ENCODE measurements around the gene INSC.

Gene INSC

DNA sequence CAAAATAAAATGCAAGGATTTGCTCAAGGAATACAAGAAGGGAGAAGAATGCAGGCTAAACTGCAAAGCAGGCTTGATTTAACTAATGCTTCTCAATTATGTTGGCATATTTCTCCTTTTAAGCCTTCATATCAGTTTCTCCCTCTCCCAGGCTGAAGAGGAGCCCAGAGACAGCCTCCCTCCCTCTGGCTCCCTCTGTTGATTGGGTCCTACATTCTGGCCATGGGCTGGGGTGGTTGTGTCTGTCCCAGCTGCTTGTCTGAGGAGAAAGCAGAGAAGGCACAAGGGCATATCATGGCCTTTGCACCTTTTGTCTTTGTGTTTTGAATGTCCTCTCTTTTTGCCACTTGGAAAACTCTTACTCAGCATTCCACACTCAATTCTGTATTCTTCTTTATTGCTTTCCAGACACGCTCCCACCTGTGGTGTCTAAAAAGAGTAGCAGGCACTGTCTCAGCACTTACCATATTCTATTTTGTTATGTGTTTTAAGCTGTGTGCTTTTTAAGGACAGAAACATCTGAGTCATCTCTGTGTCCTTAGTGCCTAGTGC lies 77.4 kb downstream of the INSC start:
- DNase-seq = no peak

DNA sequence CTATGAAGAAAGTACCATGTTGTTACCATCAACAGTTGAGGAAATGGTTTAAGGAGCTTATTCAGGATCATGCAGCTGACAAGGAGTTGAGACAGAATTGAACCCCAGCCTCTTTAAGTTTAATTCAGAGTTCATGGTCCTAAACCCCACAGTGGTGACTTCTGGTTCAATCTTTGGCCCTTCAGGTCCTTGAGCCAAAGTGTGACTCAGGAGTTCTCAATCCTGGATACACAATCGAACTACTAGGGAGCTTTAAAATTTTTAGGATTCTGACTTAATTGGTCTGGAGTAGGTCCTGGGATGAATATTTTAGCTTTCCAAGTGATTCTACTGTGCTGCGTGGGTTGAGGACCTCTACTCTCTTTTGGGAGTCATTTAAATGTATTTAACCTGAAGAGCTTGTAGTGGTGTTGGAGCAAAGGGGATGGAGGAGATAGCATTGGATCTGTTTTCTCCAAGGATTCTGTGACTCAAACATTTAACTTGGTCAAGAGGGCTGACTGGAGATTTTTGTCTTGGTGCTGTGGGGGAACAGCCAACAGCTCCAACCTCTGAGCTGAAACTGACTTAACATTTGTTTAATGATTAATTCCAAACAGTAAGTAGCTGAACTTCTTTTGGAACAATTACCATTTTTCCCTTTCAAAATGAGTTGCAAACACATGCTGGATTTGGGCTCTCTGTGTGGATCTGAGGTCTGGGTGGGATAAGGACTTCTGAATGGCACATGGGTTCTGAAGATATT lies 80.1 kb downstream of the INSC start:
- DNase-seq = no peak

DNA sequence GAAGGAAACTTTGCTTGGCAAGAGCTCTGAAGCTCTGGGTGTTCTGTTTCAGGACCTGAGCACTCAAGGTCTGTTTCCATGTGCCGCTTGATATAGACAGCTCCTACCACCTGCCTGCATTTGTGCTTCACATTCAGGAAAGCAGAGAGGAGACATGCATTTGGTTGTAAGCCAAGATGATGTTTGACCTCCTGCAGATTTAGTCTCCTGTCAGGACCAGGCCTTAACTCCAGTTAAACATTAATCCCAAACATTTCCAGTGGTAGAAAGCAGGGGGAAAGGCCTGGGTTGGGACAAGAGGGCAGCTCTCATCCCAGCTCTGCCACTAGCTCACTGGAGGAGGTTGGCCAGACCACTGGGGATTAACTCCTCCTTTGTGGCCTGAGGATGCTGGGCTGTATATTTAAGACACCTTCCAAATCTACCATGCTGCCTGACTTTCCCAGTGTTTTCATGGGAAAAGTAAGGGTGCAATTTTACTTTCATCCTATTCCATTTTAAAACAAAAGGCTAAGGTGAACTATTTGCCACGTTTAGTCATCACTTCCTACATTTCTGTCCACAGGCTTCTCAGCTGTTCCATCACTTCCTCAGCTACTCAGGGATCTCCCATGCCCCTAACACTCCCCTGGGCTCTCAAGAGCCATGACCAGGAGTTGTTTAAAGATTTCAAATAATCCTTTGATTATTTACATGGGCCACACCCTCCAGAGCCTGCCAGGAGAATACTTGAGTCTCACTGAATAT lies 80.9 kb downstream of the INSC start:
- peak in 1 of 2 experiments; percentile 2 for DNase-seq

DNA sequence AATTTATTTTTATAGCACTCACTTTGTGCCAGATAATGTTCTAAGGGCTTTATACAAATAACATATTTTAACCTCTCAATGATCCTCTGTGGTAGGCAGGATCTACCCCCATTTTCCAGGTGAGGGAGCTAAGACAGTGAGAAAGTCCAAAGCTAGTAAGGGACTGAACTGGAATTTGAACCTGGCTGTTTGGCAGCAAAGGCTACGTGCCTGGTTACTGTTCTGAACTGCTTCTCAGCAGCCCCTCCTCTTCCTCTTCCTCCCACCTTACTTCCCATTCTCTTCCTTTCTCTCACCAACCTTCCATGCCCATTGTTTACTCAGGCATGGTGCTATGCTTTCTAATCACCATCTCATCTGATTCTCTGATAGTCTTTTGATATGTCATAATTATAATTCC lies 82.0 kb downstream of the INSC start:
- DNase-seq = no peak

DNA sequence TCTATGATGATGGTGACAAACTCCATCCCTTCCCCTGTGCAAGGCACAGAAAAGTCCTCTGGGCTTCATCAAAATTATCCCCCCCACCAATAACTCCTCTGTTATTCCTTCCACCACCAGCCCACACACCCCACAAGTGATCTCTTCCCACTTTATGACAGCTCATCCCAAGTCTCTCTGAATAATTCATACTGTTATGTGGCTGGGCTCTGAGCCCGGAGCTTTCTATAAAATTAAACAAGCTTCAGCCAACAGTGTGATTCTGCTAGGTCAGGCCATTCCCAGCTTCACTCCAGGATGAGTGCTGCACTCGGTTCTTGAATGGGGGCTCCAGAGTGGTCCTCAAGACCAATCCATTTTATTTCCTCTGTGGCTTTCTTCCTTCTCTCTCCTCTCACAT lies 83.0 kb downstream of the INSC start:
- DNase-seq = no peak

DNA sequence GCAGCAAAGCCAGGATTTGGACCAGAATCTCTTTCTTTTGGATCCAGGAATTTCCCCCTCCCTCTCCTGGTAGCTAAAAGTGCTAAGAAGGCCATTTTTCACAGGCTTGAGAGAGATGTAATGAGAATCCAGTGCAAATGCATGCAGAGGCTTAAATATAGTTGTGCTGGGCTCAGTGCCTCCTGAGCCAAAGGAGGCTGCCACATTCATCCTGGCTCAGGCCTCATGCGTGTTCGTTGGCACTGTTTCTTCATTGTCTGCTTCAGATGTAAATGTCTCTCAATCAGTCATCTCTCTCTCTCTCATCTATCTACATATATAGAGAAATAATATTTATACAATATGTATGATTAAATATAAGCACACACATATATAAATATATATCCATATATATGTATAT lies 83.6 kb downstream of the INSC start:
- no peak for DNase-seq

DNA sequence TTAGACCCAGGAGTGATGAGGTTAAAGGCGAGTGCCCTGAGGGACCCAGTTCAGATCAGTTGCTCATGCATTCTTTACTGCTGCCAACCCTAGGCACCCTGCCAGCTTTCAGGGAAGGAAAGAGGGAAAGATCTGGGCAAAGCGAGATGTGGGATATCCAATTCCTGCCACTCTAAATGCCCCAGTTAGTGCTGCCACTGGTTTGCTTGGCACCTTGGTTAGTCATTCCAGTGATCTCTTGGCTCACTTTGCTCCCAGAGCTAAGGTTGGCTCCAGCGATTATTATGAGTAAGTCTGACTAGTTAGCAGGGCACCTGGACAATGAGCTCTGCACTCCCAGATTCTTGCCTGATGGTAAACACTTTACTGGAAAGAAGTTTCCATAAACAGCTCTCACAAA lies 85.0 kb downstream of the INSC start:
- DNase-seq = no peak

DNA sequence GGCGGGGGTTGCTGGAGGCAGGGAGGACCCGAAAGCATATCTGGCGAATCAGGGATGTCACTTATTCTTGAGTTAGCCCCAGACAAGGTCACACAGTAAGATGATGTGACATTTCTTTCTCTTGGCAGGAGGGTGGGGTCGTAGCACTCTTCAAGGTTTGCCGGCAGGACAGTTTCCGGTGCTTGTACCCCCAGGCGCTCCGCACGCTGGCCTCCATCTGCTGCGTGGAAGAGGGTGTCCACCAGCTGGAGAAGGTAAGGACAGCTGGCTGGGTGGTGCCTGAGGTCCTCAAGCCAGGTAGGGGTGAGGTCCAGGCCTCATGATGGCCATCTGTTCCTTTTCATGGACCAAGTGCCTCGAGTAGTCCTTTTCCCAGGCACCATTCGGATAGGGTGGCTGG lies 86.0 kb downstream of the INSC start:
- DNase-seq = no peak

DNA sequence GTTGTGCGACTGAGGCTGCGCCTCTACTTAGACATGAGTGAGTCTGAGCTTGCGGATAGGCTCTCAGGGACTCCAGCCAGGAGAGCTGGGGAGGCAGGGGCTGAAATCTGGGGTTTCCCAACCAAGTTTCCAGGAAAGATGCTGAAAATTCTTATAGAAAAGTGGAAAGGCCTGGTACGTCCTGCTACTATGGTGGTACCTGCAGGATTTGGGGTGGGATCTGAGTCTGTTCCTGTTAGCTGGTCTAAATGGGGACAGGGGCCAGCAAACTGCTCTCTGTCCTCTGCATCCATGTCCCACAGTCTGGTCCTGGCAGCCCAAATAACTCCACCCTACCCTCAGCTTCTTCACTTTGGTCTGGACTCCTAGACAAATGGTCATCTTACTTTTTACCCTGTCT lies 86.9 kb downstream of the INSC start:
- DNase-seq = no peak

DNA sequence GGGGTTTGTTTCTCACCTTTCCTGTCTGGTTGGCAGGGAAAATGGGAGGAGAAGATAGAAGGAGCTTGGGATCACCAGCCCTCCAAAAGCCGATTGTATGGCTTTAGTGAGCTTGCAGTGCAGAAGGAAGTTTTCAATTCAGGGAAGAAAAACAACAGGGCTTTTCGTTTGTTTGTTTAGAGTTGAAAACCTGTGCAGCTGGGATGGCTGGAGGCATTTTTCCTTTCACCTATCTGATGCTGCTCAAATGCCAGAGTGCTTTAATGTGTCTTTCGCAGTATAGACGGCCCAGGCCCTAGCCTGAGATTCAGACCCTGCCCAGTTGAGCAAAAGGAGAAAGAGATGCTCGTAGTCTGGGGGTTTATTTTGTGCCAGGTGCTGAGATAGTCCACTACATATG lies 87.9 kb downstream of the INSC start:
- no peak for DNase-seq

DNA sequence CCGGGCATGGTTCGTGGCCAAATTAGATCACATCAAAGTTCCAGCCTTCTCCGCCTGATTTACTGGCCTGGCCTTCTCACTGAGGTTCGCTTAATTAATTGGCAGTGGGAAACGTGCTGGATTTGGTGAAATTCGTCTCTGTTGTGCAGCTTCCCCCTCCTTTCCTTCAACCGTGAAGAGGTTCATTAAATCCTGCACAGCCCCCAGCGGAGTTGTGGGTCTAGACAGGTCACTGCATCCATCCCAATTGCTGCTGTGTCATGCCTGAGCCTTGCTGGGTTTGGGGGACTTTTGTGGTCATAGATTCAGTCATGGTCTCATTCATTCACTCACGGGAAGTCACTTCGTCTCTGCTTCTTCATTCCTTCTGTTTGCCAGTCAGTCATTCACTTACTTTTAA lies 90.0 kb downstream of the INSC start:
- DNase-seq = no peak

DNA sequence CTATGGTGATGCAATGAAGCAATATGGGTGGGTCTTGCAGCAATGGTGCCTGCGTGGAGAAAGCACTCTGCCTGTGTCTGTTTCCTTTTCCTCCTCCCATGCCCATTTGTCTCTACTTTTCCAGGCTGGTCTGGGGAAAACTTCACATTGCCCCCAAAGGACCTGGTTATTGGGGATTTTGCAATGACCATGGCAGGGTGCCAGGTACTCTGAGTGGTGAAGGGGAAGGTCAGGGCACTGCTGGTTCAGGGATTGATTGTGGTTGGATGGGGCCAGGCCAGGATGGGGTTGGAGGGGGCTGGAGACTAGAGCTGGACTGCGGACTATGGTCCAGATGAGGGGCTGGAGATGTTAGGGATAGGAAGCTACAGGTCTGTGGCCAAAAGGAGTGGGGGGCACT lies 92.1 kb downstream of the INSC start:
- DNase-seq = no peak

DNA sequence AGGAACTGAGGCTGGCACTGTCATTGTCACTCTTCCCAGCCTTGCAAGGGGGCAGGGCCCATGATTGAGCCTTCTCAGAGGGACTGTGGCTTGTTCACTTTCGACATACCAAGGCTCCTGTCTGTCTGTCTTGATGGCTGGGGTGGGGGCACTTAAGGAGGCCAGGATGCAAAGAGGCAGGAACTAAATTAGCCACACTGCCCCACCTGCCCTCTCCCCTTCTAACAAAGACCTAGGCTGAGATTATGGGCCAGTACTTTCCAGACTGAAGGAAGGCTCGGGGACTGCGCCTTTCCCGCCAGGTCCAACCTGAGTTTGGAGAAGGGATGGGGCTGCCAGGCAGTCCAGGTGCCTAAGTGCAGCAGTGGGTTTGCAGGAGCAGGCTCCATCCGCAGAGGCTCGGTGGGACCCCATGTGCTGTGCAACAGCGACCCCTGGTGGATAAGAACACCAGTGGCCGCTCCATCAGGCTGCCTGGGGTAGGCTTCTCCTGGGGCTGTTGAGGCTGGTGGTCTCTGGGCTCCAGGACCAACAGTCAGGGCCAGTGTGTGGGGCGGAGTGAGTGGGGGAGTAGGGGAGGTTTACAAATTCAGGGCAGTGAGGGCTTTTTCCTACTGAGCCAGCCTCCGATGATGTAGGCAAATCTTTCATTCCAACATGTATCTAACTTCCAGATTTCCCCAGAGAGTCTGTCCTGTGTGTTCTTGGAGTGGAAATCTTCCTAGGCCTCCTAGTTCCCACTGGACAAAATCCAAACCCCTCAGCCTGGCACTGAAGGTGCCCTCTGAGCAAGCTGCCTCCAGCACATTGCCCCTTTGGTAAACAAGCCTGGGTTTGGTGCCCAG lies 93.9 kb downstream of the INSC start:
- peak; percentile 64 to 66 for DNase-seq

DNA sequence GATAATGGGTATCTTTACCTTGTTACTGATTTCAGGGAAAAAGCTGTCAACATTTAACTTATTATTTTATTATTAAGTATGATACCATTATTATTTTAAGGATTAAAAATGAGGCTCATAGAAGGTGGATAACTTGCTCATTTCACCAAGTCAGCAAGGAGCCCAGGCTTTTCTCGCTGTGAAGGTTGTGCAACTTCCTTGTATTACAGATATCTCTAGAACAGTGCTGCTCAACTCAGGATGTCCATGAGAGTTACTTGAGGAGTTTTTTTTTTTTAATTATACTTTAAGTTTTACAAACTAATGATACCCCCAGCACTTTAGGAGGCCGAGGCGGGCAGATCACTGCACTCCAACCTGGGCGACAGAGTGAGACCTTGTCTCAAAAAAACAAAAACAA lies 98.2 kb downstream of the INSC start:
- no peak for DNase-seq

DNA sequence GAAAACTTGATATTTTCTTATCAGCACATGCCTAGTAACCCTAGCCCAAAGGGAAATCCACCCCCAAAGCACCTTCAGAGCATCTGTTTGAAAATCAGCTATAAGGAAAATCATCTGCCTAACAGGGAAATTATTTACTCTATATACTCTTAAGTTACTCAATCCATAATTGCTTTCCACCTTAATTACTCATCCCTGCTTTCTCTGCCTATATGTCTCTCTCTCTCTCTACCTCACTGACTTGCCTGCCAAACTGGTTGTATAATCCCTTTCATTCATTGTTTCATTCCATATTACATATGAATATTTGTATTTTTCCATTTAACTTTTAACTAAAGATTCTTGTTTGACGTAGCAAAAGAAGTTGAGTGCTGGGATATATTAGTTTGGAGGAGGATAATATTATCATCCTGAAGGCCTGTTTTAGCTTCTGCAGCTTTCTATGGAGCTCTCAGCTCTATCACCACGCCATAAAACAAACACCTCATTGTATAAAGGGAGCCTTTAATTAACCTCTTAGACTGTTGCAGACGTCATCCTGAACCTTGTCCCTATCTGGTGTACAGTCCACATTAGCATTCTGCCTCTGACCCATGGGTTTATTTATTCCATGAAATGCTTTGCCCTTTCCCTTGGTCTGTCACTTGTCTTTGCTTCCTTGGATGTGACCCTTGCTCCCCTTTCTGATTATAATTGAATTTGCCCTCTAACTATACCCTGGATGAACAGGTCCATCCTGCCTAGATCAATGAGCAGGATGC lies 98.9 kb downstream of the INSC start:
- DNase-seq = no peak

DNA sequence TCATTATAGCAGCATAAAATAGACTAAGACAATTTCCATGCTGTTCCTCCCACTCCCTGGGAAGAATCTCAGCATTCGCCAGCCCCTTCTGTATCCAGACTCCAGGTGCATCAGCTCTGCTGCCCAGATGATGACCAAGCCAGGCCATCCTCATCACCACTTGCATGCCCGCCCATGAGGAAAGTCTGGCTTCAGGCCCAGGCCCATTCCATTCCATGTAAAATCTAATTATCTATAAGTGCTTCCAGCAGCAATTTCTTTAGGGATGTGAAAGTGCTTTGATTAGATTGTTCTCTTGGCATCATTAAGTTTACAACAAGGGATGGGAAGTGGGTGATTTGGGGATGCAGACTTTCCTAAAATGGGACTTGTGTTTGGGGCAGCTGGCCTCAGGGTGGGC lies 100.3 kb downstream of the INSC start:
- DNase-seq = no peak

DNA sequence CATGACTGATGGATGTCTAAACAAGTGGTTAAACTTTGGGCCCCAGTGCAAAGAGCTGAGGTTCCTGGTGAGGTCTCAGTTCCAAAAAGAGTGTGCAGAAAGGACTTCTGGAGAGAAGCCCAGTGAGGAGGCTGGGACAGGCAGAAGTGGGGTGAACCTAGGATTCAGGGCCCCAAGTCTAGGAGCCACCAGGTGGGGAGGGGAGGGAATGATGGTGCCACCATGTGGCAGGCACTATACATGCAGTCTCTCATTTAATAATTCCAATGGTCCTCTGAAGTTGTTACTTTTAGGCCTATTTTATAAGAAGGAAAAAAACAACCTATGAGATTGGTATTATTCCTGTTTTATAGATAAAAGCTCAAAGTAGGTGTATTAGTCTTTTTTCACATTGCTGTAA lies 102.0 kb downstream of the INSC start:
- DNase-seq = no peak

DNA sequence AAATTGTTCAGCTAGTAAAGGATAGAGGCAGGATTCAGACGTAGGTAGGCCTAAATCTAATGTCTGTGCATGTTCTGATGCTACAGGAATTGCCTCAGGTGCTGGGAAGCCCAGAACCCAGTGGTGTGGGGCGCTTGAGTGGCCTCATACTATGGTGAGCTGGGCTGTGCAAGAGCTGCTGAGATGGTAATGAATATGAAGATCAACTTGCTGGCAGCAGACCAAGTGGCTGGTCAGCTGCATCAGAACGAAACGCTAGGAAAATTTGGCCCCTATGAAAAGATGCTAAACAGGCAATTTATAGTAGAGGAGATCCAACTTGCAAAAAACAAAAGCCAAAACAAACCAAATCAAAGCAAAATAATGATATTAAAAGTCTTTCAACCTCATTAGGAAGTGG lies 102.7 kb downstream of the INSC start:
- DNase-seq = no peak

DNA sequence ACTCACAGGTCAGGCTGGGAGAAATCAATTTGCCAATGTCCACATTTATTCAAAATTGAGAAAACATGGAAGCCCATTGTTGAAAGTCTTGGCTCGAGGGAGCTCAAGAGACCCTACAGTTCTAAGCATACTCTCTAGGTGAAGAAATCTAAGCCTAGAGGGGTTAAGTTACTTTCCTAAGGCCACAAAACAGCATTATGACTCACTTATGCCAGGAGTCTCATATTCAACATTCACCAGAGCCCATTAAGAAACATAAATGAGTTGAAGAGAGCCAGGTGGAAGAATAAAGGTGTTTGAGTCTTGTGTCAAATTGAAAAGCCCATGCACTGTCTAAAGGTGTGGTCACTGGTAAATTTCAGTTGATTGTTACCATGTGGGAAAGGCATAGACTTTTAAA lies 108.1 kb downstream of the INSC start:
- DNase-seq = no peak

DNA sequence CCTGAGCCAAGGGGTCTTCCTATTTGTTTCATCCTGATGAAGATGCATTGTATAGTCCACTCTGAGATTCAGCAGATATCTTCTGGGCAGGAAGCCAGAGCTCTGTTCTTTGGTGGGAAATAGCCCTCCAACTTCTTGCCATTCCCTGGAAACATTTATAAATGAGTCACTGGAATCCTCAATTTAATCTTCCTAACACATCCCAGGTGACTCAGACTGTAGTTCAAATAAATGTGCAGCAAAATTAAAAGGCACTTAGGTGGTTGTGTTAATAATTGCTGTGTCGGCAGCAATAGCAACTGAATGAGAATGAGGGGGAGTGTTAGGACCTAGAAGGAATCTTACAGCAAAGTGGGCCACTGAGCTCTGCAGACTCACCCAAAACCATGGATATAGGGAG lies 108.6 kb downstream of the INSC start:
- DNase-seq = no peak

DNA sequence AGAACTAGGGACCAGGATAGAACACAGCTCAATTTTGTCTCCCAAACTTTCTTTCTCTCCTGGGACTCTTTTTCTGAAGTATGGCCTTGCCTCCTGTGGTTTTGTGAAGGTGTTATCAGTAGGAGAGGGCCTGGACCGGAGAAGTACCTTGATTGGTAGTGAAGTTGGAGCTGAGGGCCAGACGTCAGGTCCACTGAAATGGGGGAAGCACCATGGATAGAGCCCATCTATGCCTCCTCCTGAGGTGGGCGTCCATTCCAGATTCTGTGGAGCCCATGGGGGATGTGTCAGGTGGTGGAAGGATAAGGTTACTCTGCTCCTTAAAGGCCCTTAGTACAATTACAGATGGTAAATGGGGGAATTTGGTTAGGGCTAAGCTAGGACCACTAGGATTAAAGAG lies 109.7 kb downstream of the INSC start:
- no peak for DNase-seq

DNA sequence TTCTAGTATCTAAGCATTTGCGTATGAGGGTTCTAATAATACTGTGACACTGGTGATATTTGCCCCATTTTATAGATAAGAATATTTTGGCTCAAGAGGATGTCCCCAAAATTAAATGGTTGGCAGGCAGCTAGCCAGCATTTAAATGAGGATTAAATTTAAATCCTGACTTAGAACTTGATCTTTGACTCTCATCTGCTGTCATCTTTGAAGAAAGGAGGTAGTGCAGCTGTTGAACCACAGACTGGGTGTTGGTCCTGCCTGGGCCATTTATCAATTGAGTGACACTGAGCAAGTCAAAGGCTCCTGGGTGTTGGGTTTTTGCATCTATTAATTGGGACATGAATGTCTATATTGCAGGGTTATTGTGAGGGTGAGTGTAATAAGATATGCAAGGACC lies 112.3 kb downstream of the INSC start:
- DNase-seq = no peak

DNA sequence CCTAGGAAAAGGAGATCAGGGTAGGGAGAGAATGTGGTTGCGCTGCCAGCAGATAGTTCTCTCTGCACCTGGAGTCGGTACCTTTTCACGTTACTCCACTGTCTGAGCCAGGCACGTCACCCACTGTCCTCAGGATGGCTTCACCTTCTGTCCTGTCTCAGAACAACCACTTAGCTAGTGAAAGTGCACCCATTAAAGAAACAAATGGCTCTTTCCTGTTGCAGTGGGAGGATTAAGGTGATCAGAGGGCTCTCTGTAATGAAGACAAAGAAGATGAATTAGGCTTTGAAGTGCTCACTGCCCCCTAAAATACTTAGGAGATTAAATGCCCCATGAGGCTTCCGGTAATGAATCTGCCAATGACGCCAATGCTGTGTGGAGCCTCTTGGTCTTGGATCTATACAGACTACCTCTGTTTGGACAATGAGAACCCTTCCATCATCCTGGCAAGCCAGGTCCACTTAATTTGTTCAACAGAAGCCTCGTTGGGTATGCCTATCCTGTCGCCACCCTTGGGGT lies 113.7 kb downstream of the INSC start:
- DNase-seq = no peak

All from NCI-H2081 (cell line).